Stimulated activated CD8-positive, alpha-beta memory T cell treated with anti-CD3 and anti-CD28 coated beads, Interleukin-2, amount 100 ng/mL, for 48 hours (primary cell): ENCODE measurements around the gene KCND3.

ENCODE experiments used
- DNase-seq, 2 donors: peaks; one replicate each; pipeline ENCODE4 v3.0.0-alpha.2; 2020; ENCODE audit warnings: low read depth in 2 of 2

The KCND3 gene

GRCh38 chr1:111729271-111729921, 260.1 kb downstream of the KCND3 start:
- DNase-seq: no peak

GRCh38 chr1:111727056-111727455, 262.4 kb downstream of the KCND3 start:
- no peak for DNase-seq

- DNase-seq: no peak
Measured at GRCh38 chr1:111725192-111725591, 264.3 kb downstream of the KCND3 start.

GRCh38 chr1:111723871-111724270, 265.6 kb downstream of the KCND3 start:
- no peak for DNase-seq

GRCh38 chr1:111723091-111723806, 266.2 kb downstream of the KCND3 start:
- no peak for DNase-seq

- DNase-seq: no peak
Measured at GRCh38 chr1:111720977-111721786, 268.3 kb downstream of the KCND3 start.
